GM23338 (cell line): ENCODE data around the gene SEMA3E. TPM values are rescaled to one million over a fixed set of nuclear protein-coding genes. Genes with fewer than 3 reads are reported as not detected.

Source experiments
- ATAC-seq: fragments of 200-7000 bp; cut with Tn5 transposase; 3 replicates; pipeline ENCODE4 v1.9.1; 2020
- DNase-seq: peaks from one replicate; pipeline ENCODE4 v3.0.0-alpha.2; 2015; ENCODE audit warnings: low spot score
- H2AFZ ChIP-seq: fragments of 200-600 bp; sonication (generic); 2 replicates; pipeline ENCODE4 v1.8.0; 2016; ENCODE audit warnings: antibody characterized with exemption, mild to moderate bottlenecking, moderate library complexity
- H3F3A ChIP-seq: fragments of 200-600 bp; sonication (generic); replicated peaks from 2 replicates; pipeline ENCODE4 v1.8.0; 2017; ENCODE audit warnings: antibody characterized with exemption, mixed run types, low read depth
- H3K27ac ChIP-seq: fragments of 200-600 bp; sonication (generic); 2 replicates; pipeline ENCODE4 v1.6.1; 2016; ENCODE audit warnings: low read depth
- H3K27me3 ChIP-seq: fragments of 200-600 bp; sonication (generic); 2 replicates; pipeline ENCODE4 v1.8.0; 2016; ENCODE audit warnings: mild to moderate bottlenecking, mixed run types, moderate library complexity; ENCODE audit not compliant: insufficient read depth
- H3K36me3 ChIP-seq: fragments of 200-600 bp; sonication (generic); 2 replicates; pipeline ENCODE4 v1.8.0; 2016; ENCODE audit warnings: mild to moderate bottlenecking; ENCODE audit not compliant: insufficient read depth
- H3K4me1 ChIP-seq: fragments of 200-600 bp; sonication (generic); 2 replicates; pipeline ENCODE4 v1.8.0; 2016; ENCODE audit warnings: mild to moderate bottlenecking, moderate library complexity; ENCODE audit not compliant: insufficient read depth
- H3K4me2 ChIP-seq: fragments of 200-600 bp; sonication (generic); 2 replicates; pipeline ENCODE4 v1.7.1; 2017; ENCODE audit warnings: mixed run types
- H3K4me3 ChIP-seq: fragments of 200-600 bp; sonication (generic); 2 replicates; pipeline ENCODE4 v1.6.1; 2016; ENCODE audit warnings: mixed run types
- H3K79me2 ChIP-seq: fragments of 200-600 bp; sonication (generic); replicated peaks from 2 replicates; pipeline ENCODE4 v1.8.0; 2017; ENCODE audit warnings: mild to moderate bottlenecking; ENCODE audit not compliant: insufficient read depth
- H3K9me2 ChIP-seq: fragments of 200-600 bp; sonication (generic); 2 replicates; pipeline ENCODE4 v1.8.0; 2017; ENCODE audit not compliant: insufficient read depth
- H4K20me1 ChIP-seq: fragments of 200-600 bp; sonication (generic); replicated peaks from 2 replicates; pipeline ENCODE4 v1.8.0; 2017; ENCODE audit warnings: mild to moderate bottlenecking; ENCODE audit not compliant: insufficient read depth
- H3K27ac Mint-ChIP-seq: 2 replicates; pipeline ENCODE4 v1.8.0; 2020; ENCODE audit warnings: inconsistent platforms, mild to moderate bottlenecking, moderate library complexity, mixed read lengths
- H3K27me3 Mint-ChIP-seq: 3 replicates; pipeline ENCODE4 v1.8.0; 2022; ENCODE audit warnings: low read depth, mild to moderate bottlenecking, moderate library complexity, mixed read lengths, inconsistent platforms; ENCODE audit not compliant: insufficient read depth, poor library complexity
- H3K36me3 Mint-ChIP-seq: 3 replicates; pipeline ENCODE4 v1.8.0; 2021; ENCODE audit warnings: low read depth, mild to moderate bottlenecking, inconsistent platforms, moderate library complexity, mixed read lengths
- H3K4me1 Mint-ChIP-seq: 3 replicates; pipeline ENCODE4 v1.8.0; 2020; ENCODE audit warnings: mild to moderate bottlenecking, inconsistent platforms, mixed read lengths
- H3K4me3 Mint-ChIP-seq: 3 replicates; pipeline ENCODE4 v1.8.0; 2021; ENCODE audit warnings: moderate library complexity, mild to moderate bottlenecking, inconsistent platforms, mixed read lengths
- H3K9me3 Mint-ChIP-seq: 3 replicates; pipeline ENCODE4 v1.8.0; 2020; ENCODE audit warnings: moderate library complexity, mild to moderate bottlenecking, inconsistent platforms, mixed read lengths
- CREB1 ChIP-seq: fragments of 250-450 bp; sonication (Bioruptor Pico); IDR thresholded peaks from 2 replicates; pipeline ENCODE4 v1.5.0; 2020; ENCODE audit warnings: low read depth, mild to moderate bottlenecking, moderate library complexity
- CTCF ChIP-seq, 2 experiments: fragments of 200-600 bp in 1 of 2; sonication (generic) in 1 of 2; conservative IDR thresholded peaks; 2 replicates each; pipeline versions ENCODE4 v1.5.1 to v1.6.1; 2016 to 2017; ENCODE audit warnings: antibody characterized with exemption in 2 of 2, low read depth in 2 of 2, mild to moderate bottlenecking in 2 of 2, moderate library complexity in 1 of 2
- ETS1 ChIP-seq: IDR thresholded peaks from 2 replicates; pipeline ENCODE4 v1.6.1; 2016; ENCODE audit warnings: antibody characterized with exemption
- EZH2 ChIP-seq: fragments of 200-600 bp; sonication (generic); IDR thresholded peaks from one replicate; pipeline ENCODE4 v1.8.0; 2017; ENCODE audit warnings: antibody characterized with exemption, mild to moderate bottlenecking, low read depth; ENCODE audit not compliant: unreplicated experiment
- EZH2phosphoT487 ChIP-seq: fragments of 200-600 bp; sonication (generic); IDR thresholded peaks from one replicate; pipeline ENCODE4 v1.8.1; 2018; ENCODE audit warnings: antibody characterized with exemption; ENCODE audit not compliant: unreplicated experiment
- JUNB ChIP-seq: IDR thresholded peaks from one replicate; pipeline ENCODE4 v1.6.1; 2016; ENCODE audit warnings: antibody characterized with exemption; ENCODE audit not compliant: unreplicated experiment
- NANOG ChIP-seq: IDR thresholded peaks from 2 replicates; pipeline ENCODE4 v1.6.1; 2016; ENCODE audit warnings: antibody characterized with exemption, borderline replicate concordance
- POLR2AphosphoS5 ChIP-seq: IDR thresholded peaks from 2 replicates; pipeline ENCODE4 v1.6.1; 2016; ENCODE audit warnings: antibody characterized with exemption, low read depth
- REST ChIP-seq: IDR thresholded peaks from one replicate; pipeline ENCODE4 v1.6.1; 2018; ENCODE audit warnings: antibody characterized with exemption; ENCODE audit not compliant: unreplicated experiment
- STAT1 ChIP-seq: IDR thresholded peaks from one replicate; pipeline ENCODE4 v1.6.1; 2016; ENCODE audit warnings: antibody characterized with exemption; ENCODE audit not compliant: unreplicated experiment
- ZNF114 ChIP-seq: fragments of 250-450 bp; sonication (Bioruptor Pico); IDR thresholded peaks from 2 replicates; pipeline ENCODE4 v1.5.0; 2020; ENCODE audit warnings: mild to moderate bottlenecking, moderate library complexity
- ZNF331 ChIP-seq: fragments of 250-450 bp; sonication (Bioruptor Pico); IDR thresholded peaks from 2 replicates; pipeline ENCODE4 v1.5.0; 2020; ENCODE audit warnings: low read depth, mild to moderate bottlenecking, moderate library complexity
- ZNF462 ChIP-seq: fragments of 250-450 bp; sonication (Bioruptor Pico); IDR thresholded peaks from 2 replicates; pipeline ENCODE4 v1.5.0; 2020; ENCODE audit warnings: mild to moderate bottlenecking, moderate library complexity
- polyA plus RNA-seq: library from polyadenylated mRNA; unstranded; fragments of >200 nt; fragmentation: Nextera tagmentation; extraction: Ambion mirVana; gene quantifications from 2 replicates; pipeline ENCODE4 v1.2.1, GENCODE V29; 2016
- total RNA-seq: library from RNA; depleted of rRNA; stranded (reverse); fragments of >200 nt; shearing (Covaris generic); gene quantifications from 2 replicates; pipeline ENCODE4 v1.2.3, GENCODE V29; 2014

The SEMA3E gene
- total and polyA plus RNA-seq, 2 experiments from 2014 or later: 5.4 to 15.7 TPM

- ATAC-seq (no peak), DNase-seq (no peak)
- Histone ChIP-seq H3K27ac (no peak overlapping the region), H3K27me3 (no peaks in the 10 kb centered on the region), H3K4me3 (no peak overlapping the region), H3K79me2 (no peaks in the 10 kb centered on the region), H3K4me1 (no peaks in the 10 kb centered on the region), H3K36me3 (no peaks in the 10 kb centered on the region), H3K4me2 (no peak overlapping the region), H4K20me1 (no peaks in the 10 kb centered on the region), H3K9me2 (peaks cover 3% of the 10 kb centered on the region; the same call in 1 of the 2 replicates), H2AFZ (no peak overlapping the region), H3F3A (0 out of 2 replicates have a peak, but pooled peaks cover 3% of the 10 kb centered on the region)
- Mint-ChIP-seq H3K27me3 (no peaks in the 10 kb centered on the region), H3K9me3 (no peaks in the 10 kb centered on the region), H3K36me3 (no peaks in the 10 kb centered on the region), H3K4me1 (no peaks in the 10 kb centered on the region), H3K4me3 (no peak overlapping the region), H3K27ac (no peak overlapping the region)
- TF ChIP-seq JUNB: no peak
- no peak for TF ChIP-seq CTCF (conservative IDR thresholded peaks at IDR 0.05; ENCODE audit: low read depth in 2 of 2)
- no peak for TF ChIP-seq ZNF462 (CRISPR knock-in tag)
- TF ChIP-seq ZNF114 (CRISPR knock-in tag): no peak
- no peak for TF ChIP-seq ETS1
- TF ChIP-seq POLR2AphosphoS5: no peak
- TF ChIP-seq STAT1: no peak
- no peak for TF ChIP-seq NANOG
- TF ChIP-seq EZH2: no peak
- TF ChIP-seq REST: no peak
- TF ChIP-seq EZH2phosphoT487: no peak
- TF ChIP-seq ZNF331 (CRISPR knock-in tag): no peak
- TF ChIP-seq CREB1 (CRISPR knock-in tag): no peak
Measured at GRCh38 chr7:83347945-83348444, 300.9 kb downstream of the SEMA3E start.
